ENCODE results near the gene TASOR. TPM values are rescaled to one million over a fixed set of nuclear protein-coding genes. Genes with fewer than 3 reads are reported as not detected.

Gene TASOR, protein sequence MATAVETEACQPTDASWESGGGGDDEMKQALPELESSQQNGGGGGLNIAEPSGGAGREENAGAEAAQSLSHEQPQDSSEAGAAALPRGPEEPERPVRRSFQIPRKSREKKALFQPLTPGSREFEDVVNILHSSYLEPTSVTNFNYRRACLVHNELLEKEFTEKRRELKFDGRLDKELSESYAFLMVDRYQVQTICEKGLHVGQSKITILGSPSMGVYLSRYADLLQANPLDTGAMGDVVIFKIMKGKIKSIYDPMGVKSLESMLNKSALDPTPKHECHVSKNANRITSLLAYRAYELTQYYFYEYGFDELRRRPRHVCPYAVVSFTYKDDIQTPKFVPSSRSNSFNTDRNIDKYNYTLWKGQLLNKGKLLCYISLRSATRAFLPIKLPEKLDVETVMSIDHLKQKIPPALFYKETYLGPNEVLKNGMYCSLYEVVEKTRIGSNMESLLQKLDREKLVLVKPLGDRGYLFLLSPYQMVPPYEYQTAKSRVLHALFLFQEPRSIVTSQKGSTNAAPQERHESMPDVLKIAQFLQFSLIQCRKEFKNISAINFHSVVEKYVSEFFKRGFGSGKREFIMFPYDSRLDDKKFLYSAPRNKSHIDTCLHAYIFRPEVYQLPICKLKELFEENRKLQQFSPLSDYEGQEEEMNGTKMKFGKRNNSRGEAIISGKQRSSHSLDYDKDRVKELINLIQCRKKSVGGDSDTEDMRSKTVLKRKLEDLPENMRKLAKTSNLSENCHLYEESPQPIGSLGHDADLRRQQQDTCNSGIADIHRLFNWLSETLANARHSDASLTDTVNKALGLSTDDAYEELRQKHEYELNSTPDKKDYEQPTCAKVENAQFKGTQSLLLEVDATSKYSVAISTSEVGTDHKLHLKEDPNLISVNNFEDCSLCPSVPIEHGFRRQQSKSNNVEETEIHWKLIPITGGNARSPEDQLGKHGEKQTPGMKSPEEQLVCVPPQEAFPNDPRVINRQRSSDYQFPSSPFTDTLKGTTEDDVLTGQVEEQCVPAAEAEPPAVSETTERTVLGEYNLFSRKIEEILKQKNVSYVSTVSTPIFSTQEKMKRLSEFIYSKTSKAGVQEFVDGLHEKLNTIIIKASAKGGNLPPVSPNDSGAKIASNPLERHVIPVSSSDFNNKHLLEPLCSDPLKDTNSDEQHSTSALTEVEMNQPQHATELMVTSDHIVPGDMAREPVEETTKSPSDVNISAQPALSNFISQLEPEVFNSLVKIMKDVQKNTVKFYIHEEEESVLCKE (N-terminal part only)
- total RNA-seq, result 192 TPM

DNA sequence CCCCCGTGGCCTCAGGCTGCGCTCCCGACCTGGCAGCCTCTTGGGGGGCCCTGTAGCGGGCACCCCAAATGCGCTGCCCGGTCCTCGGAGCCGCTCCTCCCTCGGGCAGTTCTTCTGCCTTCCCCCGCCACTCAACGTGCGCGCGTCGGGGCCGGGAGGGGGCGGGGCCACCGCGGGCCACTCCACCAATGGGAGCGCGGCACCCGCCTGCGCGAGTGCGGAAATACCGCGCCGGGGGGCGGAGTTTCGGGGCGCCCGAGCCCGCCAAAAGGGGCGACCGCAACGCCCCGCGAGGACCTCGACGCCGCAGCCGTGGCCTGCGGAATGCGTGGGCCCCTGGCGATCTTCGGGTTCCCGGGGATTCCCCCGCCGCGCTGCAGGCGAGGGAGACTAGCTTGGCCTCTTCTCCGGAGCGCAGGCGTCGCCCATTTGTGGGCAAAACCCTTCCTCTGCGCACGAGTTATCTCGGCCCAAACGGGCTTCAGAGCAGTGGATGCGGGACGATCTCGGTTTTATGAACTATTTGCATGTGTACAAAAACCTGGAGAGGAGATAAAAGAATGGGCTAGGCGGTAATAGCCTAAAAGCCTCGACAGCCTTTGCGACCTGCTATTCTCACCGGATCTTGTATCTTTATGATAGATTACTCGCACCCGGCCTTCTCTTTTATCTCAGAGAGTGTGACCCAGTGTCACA lies at the start of gene TASOR:
Gene TASOR (minus strand): TSS at position 144 of the 696 bp plus-strand sequence. CDS start 259 bp downstream, outside the sequence.

Other genes with a start within 250 kb of the TASOR start
- 24.2 TPM for gene ERC2, start 214.8 kb downstream of the TASOR start, total RNA-seq
- 80.1 TPM for gene CCDC66, start 126.1 kb downstream of the TASOR start, total RNA-seq
- gene ARHGEF3, start 118.7 kb upstream of the TASOR start, total RNA-seq, result 33.0 TPM

All from camera-type eye (tissue), 1 donor.